Stimulated activated effector memory CD8-positive, alpha-beta T cell treated with anti-CD3 and anti-CD28 coated beads, Interleukin-12 subunit alpha, Interleukin-12 subunit beta, amount 100 ng/mL, for 72 hours (primary cell): ENCODE data around the gene STX7.

ENCODE experiments used
- ATAC-seq: fragments of 150-1000 bp; cut with Tn5 transposase; 2 replicates; pipeline ENCODE4 v1.10.0; 2021
- DNase-seq, 2 donors: peaks; one replicate each; pipeline ENCODE4 v3.0.0; 2021 to 2022; ENCODE audit warnings: low spot score in 2 of 2
- H3K27ac Mint-ChIP-seq: one replicate; pipeline ENCODE4 v1.8.0; 2022; ENCODE audit warnings: mild to moderate bottlenecking, mixed read lengths
- H3K36me3 Mint-ChIP-seq: one replicate; pipeline ENCODE4 v1.8.0; 2022; ENCODE audit warnings: mild to moderate bottlenecking, mixed read lengths
- H3K4me1 Mint-ChIP-seq: one replicate; pipeline ENCODE4 v1.8.0; 2022; ENCODE audit warnings: mixed read lengths
- H3K4me3 Mint-ChIP-seq: one replicate; pipeline ENCODE4 v1.8.0; 2022; ENCODE audit warnings: mild to moderate bottlenecking, mixed read lengths
- H3K9me3 Mint-ChIP-seq: one replicate; pipeline ENCODE4 v1.8.0; 2022; ENCODE audit warnings: mixed read lengths

STX7 gene

GRCh38 chr6:132491303-132491702, 21.6 kb downstream of the STX7 start:
- Mint-ChIP-seq H3K27ac (no peak overlapping the region), H3K4me1 (peaks cover 30% of the 10 kb centered on the region), H3K36me3 (no peaks in the 10 kb centered on the region), H3K9me3 (no peaks in the 10 kb centered on the region), H3K4me3 (no peak overlapping the region)
- DNase-seq, result no peak
- peak; percentile 49 for ATAC-seq

- no peak for DNase-seq
- H3K27ac Mint-ChIP-seq, result no peak overlapping the region
- H3K4me3 Mint-ChIP-seq, result no peak overlapping the region
- H3K36me3 Mint-ChIP-seq, result no peaks in the 10 kb centered on the region
- H3K4me1 Mint-ChIP-seq, result peaks cover 28% of the 10 kb centered on the region
- no peaks in the 10 kb centered on the region for H3K9me3 Mint-ChIP-seq
- peak; percentile 24 for ATAC-seq
Measured at GRCh38 chr6:132490478-132491204, 22.3 kb downstream of the STX7 start.

GRCh38 chr6:132490024-132490423, 22.9 kb downstream of the STX7 start:
- Mint-ChIP-seq H3K27ac (no peak overlapping the region), H3K4me1 (peaks cover 24% of the 10 kb centered on the region), H3K9me3 (no peaks in the 10 kb centered on the region), H3K36me3 (no peaks in the 10 kb centered on the region), H3K4me3 (no peak overlapping the region)
- ATAC-seq, result peak; percentile 47
- DNase-seq, result no peak

DNA sequence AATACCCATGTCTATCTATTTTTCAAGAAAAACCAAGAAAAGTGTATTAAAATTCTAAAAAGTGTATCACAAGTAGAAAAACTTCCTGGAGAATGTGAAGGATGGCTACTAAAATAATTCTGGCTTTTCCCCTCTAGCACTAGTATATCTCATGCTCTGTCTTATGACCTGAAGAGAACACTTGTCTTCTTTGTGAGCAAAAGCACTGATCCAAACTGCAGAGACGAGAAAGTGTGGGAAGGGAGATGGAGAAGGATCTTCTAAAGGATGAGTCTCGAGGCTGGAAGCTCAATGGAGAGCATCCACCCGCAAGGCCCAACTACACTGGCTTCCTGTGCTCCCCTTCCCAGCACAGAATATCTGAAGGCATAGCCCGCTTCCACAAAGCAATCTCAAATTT, 23.5 kb downstream of the STX7 start:
- DNase-seq, result no peak
- no peak for ATAC-seq
- Mint-ChIP-seq H3K27ac (no peak overlapping the region), H3K9me3 (no peaks in the 10 kb centered on the region), H3K4me3 (no peak overlapping the region), H3K4me1 (peaks cover 18% of the 10 kb centered on the region), H3K36me3 (no peaks in the 10 kb centered on the region)

- Mint-ChIP-seq H3K36me3 (no peaks in the 10 kb centered on the region), H3K9me3 (no peaks in the 10 kb centered on the region), H3K4me1 (peaks cover 8% of the 10 kb centered on the region), H3K4me3 (no peak overlapping the region), H3K27ac (no peak overlapping the region)
- ATAC-seq, result no peak
- DNase-seq, result no peak
Measured at GRCh38 chr6:132487762-132488161, 25.2 kb downstream of the STX7 start.

DNA sequence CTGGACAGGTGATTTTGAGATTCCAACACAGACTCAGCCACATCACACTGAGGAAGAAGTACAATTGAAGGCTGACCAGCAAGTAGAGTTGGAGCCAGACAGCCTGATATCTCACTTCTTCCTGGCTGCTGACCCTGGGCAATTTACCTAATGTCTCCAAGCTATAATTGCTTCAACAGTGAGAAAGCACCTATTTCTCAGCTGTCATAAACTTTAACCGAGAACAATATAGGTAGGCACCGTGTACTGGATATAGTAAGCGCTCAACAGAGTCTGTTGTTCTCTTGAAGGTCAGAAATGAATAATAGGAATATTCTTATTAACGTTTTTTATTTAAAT, 28.3 kb downstream of the STX7 start:
- peaks cover 18% of the 10 kb centered on the region for H3K4me1 Mint-ChIP-seq
- ATAC-seq, result no peak

GRCh38 chr6:132483779-132484679, 28.9 kb downstream of the STX7 start:
- Mint-ChIP-seq H3K4me3 (no peak overlapping the region), H3K4me1 (peaks cover 18% of the 10 kb centered on the region), H3K36me3 (peaks cover 7% of the 10 kb centered on the region), H3K9me3 (no peaks in the 10 kb centered on the region), H3K27ac (no peak overlapping the region)
- DNase-seq (peak; percentile 14 to 57), ATAC-seq (peak; percentile 76)

More for the DNA sequence above, 28.3 kb downstream of the STX7 start:
- DNase-seq, result no peak
- Mint-ChIP-seq H3K4me3 (no peak overlapping the region), H3K36me3 (peaks cover 7% of the 10 kb centered on the region), H3K9me3 (no peaks in the 10 kb centered on the region), H3K27ac (no peak overlapping the region)

GRCh38 chr6:132482581-132482980, 30.3 kb downstream of the STX7 start:
- peaks cover 10% of the 10 kb centered on the region for H3K4me1 Mint-ChIP-seq
- H3K9me3 Mint-ChIP-seq, result no peaks in the 10 kb centered on the region
- ATAC-seq (no peak), DNase-seq (no peak)
- H3K27ac Mint-ChIP-seq, result no peak overlapping the region
- H3K4me3 Mint-ChIP-seq, result no peak overlapping the region
- peaks cover 7% of the 10 kb centered on the region for H3K36me3 Mint-ChIP-seq

- peak; percentile 55 for ATAC-seq
- DNase-seq, result no peak
- H3K4me1 Mint-ChIP-seq, result peaks cover 10% of the 10 kb centered on the region
- H3K9me3 Mint-ChIP-seq, result no peaks in the 10 kb centered on the region
- no peak overlapping the region for H3K27ac Mint-ChIP-seq
- H3K36me3 Mint-ChIP-seq, result peaks cover 7% of the 10 kb centered on the region
- H3K4me3 Mint-ChIP-seq, result no peak overlapping the region
Measured at GRCh38 chr6:132481189-132481588, 31.7 kb downstream of the STX7 start.

- Mint-ChIP-seq H3K4me3 (no peak overlapping the region), H3K4me1 (peaks cover 10% of the 10 kb centered on the region), H3K36me3 (peaks cover 17% of the 10 kb centered on the region), H3K9me3 (no peaks in the 10 kb centered on the region), H3K27ac (no peak overlapping the region)
- ATAC-seq (no peak), DNase-seq (no peak)
Measured at GRCh38 chr6:132479131-132479530, 33.8 kb downstream of the STX7 start.

DNA sequence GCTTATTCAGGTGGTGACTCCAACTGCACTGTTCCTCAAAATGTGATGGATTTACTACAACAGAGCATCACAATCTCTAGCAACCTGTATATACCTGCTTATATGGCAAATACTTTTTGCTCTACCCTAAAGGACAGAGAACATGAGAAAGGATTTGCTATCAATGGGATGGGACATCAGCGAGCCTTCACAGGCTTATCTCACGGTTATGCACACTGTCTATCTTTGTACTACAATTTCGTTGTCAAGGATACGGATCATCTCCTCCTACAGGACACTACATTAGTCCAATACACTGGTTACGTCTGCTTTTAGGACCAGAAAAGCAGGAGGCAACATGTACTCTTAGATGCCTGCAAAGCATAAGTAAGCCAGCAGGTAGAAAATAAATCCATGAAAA, 34.2 kb downstream of the STX7 start:
- H3K4me3 Mint-ChIP-seq, result no peak overlapping the region
- no peak for ATAC-seq
- H3K27ac Mint-ChIP-seq, result no peak overlapping the region
- H3K4me1 Mint-ChIP-seq, result peaks cover 10% of the 10 kb centered on the region
- H3K36me3 Mint-ChIP-seq, result peaks cover 17% of the 10 kb centered on the region
- no peaks in the 10 kb centered on the region for H3K9me3 Mint-ChIP-seq
- DNase-seq, result no peak

- DNase-seq, result no peak
- Mint-ChIP-seq H3K9me3 (no peaks in the 10 kb centered on the region), H3K36me3 (peaks cover 17% of the 10 kb centered on the region), H3K4me3 (no peak overlapping the region), H3K27ac (no peak overlapping the region), H3K4me1 (peaks cover 10% of the 10 kb centered on the region)
- no peak for ATAC-seq
Measured at GRCh38 chr6:132478266-132478665, 34.6 kb downstream of the STX7 start.

GRCh38 chr6:132476688-132477087, 36.2 kb downstream of the STX7 start:
- DNase-seq (no peak), ATAC-seq (no peak)
- H3K4me1 Mint-ChIP-seq, result peaks cover 10% of the 10 kb centered on the region
- H3K4me3 Mint-ChIP-seq, result no peak overlapping the region
- H3K9me3 Mint-ChIP-seq, result no peaks in the 10 kb centered on the region
- H3K27ac Mint-ChIP-seq, result no peak overlapping the region
- H3K36me3 Mint-ChIP-seq, result peaks cover 19% of the 10 kb centered on the region

DNA sequence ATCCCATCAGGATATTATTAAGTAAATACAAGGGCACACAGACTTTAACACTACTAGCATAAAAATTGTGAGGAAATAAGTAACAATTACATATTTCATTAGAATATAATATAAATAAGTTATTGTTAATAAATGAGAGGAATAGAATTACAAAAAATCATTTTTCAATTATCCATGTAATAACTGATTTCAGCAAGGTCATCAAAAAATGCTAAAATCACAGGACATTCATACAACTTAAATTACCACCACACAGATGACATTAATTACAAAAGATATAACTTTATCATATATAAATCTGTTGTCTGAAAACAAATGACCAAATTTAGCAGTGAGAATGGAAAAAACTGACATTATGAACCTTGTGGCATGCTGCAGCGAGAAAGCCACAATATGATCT, 37.0 kb downstream of the STX7 start:
- Mint-ChIP-seq H3K4me3 (no peak overlapping the region), H3K27ac (no peak overlapping the region), H3K4me1 (peaks cover 10% of the 10 kb centered on the region), H3K9me3 (no peaks in the 10 kb centered on the region), H3K36me3 (peaks cover 25% of the 10 kb centered on the region)
- no peak for DNase-seq
- ATAC-seq, result no peak

DNA sequence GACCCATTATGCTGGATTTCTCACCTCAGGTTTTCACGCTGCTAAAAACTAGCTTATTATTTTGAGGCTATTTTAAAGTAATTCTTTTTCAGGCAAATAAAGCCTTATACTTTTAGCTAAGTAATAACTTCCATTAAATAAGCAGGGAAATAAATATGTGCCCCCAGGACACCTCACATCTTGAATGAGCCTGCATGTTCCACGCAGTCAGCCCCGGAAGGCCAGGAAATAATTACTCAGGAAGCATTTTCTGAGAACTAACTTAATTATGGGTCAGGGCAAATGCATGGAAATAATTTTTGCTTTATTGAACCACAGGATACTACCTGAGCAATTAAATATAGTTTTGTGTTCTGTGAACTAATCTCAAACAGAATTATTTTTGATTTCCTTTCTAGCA, 41.1 kb downstream of the STX7 start:
- H3K9me3 Mint-ChIP-seq, result no peaks in the 10 kb centered on the region
- no peaks in the 10 kb centered on the region for H3K4me1 Mint-ChIP-seq
- H3K27ac Mint-ChIP-seq, result no peak overlapping the region
- peaks cover 45% of the 10 kb centered on the region for H3K36me3 Mint-ChIP-seq
- DNase-seq (no peak), ATAC-seq (no peak)
- H3K4me3 Mint-ChIP-seq, result no peak overlapping the region

GRCh38 chr6:132466952-132467351, 46.0 kb downstream of the STX7 start:
- Mint-ChIP-seq H3K4me1 (no peaks in the 10 kb centered on the region), H3K27ac (no peak overlapping the region), H3K9me3 (no peaks in the 10 kb centered on the region), H3K4me3 (no peak overlapping the region), H3K36me3 (peaks cover 51% of the 10 kb centered on the region)
- DNase-seq (no peak), ATAC-seq (no peak)
